OCI-LY7 (cell line): ENCODE results near the gene BTRC.

Experiments
- CTCF ChIP-seq: fragments of 200-600 bp; sonication (generic); conservative IDR thresholded peaks from 2 replicates; pipeline ENCODE4 v1.5.1; 2014; ENCODE audit warnings: mild to moderate bottlenecking, antibody characterized with exemption, low read length, moderate library complexity, mixed read lengths
- EZH2phosphoT487 ChIP-seq: fragments of 200-600 bp; sonication (generic); IDR thresholded peaks from 2 replicates; pipeline ENCODE4 v1.6.1; 2018; ENCODE audit warnings: low read depth, borderline replicate concordance, mild to moderate bottlenecking, mixed run types, antibody characterized with exemption, low read length, moderate library complexity, mixed read lengths

- TF ChIP-seq CTCF, result no peak
- TF ChIP-seq EZH2phosphoT487, result no peak
Measured at GRCh38 chr10:101405001-101405400, 51.0 kb downstream of the BTRC start.
